Prostate gland (tissue), 2 donors: ENCODE measurements around the gene SH3PXD2A. TPM values are rescaled to one million over a fixed set of nuclear protein-coding genes. Genes with fewer than 3 reads are reported as not detected.

Source experiments
- DNase-seq: peaks from one replicate; pipeline ENCODE4 v3.0.0-alpha.2; 2019; ENCODE audit warnings: low spot score
- H3K27ac ChIP-seq, 2 donors: fragments of 200-600 bp; sonication (generic); 2 replicates each; pipeline ENCODE4 v1.5.1; 2017 to 2019
- H3K27me3 ChIP-seq: fragments of 200-600 bp; sonication (generic); replicated peaks from 2 replicates; pipeline ENCODE4 v1.5.1; 2019; ENCODE audit not compliant: insufficient read depth
- H3K36me3 ChIP-seq, 2 donors: fragments of 200-600 bp; sonication (generic); 1 replicate in 1 of 2; 2 replicates in 1 of 2; pipeline versions ENCODE4 v1.5.1 to v1.8.1; 2017 to 2019
- H3K4me1 ChIP-seq: fragments of 200-600 bp; sonication (generic); replicated peaks from 2 replicates; pipeline ENCODE4 v1.5.1; 2019
- H3K4me3 ChIP-seq, 2 donors: fragments of 200-600 bp; sonication (generic); 2 replicates each; pipeline ENCODE4 v1.5.1; 2017 to 2019
- H3K9me3 ChIP-seq: fragments of 200-600 bp; sonication (generic); 2 replicates; pipeline ENCODE4 v1.5.1; 2017
- CTCF ChIP-seq, 4 experiments: fragments of 200-600 bp in 2 of 4; fragments of 450-650 bp in 2 of 4; sonication (generic) in 2 of 4; IDR thresholded peaks; 1 replicate in 3 of 4; 2 replicates in 1 of 4; pipeline ENCODE4 v1.5.1; 2016 to 2019; ENCODE audit warnings: antibody characterized with exemption in 4 of 4, mild to moderate bottlenecking in 2 of 4, moderate library complexity in 2 of 4
- POLR2A ChIP-seq: fragments of 450-650 bp; IDR thresholded peaks from one replicate; pipeline ENCODE4 v1.6.1; 2016; ENCODE audit warnings: antibody characterized with exemption, mild to moderate bottlenecking
- POLR2AphosphoS5 ChIP-seq: sonication (generic); formaldehyde crosslinking; IDR thresholded peaks from one replicate; pipeline ENCODE4 v1.6.1; 2017; ENCODE audit warnings: antibody characterized with exemption
- WGBS: methylation state at CpG from one replicate; pipeline ENCODE4 v1.1.5; 2018; 5-methylcytosine and 5-hydroxymethylcytosine counted together
- intact Hi-C: fragments of 100-400 bp; cut with DNase I; formaldehyde crosslinking; loops from one replicate; pipeline ENCODE4 v1.14.2; 2022
- total RNA-seq, 2 donors: library from RNA; depleted of rRNA; stranded (reverse); fragments of >200 nt; gene quantifications; one replicate each; pipeline ENCODE4 v1.1.0, GENCODE V29; 2016

Gene SH3PXD2A
- total RNA-seq, 2 donors from 2014 or later = 14.2 to 26.4 TPM

DNA sequence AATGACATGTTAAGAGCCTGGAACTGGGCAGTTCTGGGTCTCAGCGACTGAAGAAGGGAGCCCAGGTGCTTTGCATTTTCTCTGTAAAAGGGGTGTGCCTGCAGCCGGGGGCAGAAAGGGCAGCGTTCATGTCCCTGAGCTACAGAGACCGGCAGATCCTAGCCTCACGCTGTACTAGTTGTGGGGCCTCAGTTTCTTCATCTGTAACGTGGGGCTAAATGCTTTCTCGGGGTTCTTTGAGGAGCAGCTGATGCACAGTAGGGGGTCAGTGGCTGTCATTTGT, 282.2 kb downstream of the SH3PXD2A start:
- Histone ChIP-seq H3K27me3 (no peaks in the 10 kb centered on the region), H3K4me3 (no peak overlapping the region), H3K9me3 (no peaks in the 10 kb centered on the region), H3K27ac (no peak overlapping the region), H3K36me3 (no peaks in the 10 kb centered on the region), H3K4me1 (no peaks in the 10 kb centered on the region)
- intact Hi-C loops = no loop called here
- TF ChIP-seq POLR2AphosphoS5 = no peak
- no peak for TF ChIP-seq CTCF (IDR thresholded peaks at IDR 0.05)
- TF ChIP-seq POLR2A = no peak
- DNase-seq = no peak
- WGBS = 63% methylated on average over 7 of the region's 7 CpGs

- Histone ChIP-seq H3K27me3 (no peaks in the 10 kb centered on the region), H3K27ac (no peak overlapping the region), H3K36me3 (no peaks in the 10 kb centered on the region), H3K4me3 (no peak overlapping the region), H3K4me1 (no peaks in the 10 kb centered on the region), H3K9me3 (no peaks in the 10 kb centered on the region)
- 88% methylated on average over 10 of the region's 10 CpGs for WGBS
- intact Hi-C loops = no loop called here
- DNase-seq = no peak
- TF ChIP-seq POLR2AphosphoS5 (peak; percentile 29), CTCF (IDR thresholded peaks at IDR 0.05) (no peak)
Observed at GRCh38 chr10:103572347-103573204, 282.8 kb downstream of the SH3PXD2A start.

- no peak for DNase-seq
- WGBS = 92% methylated on average over 18 of the region's 18 CpGs
- H3K9me3 ChIP-seq = no peaks in the 10 kb centered on the region
- H3K4me3 ChIP-seq = no peak overlapping the region
- no peaks in the 10 kb centered on the region for H3K27me3 ChIP-seq
- no peaks in the 10 kb centered on the region for H3K36me3 ChIP-seq
- H3K4me1 ChIP-seq = no peaks in the 10 kb centered on the region
- intact Hi-C loops = no loop called here
- H3K27ac ChIP-seq = no peak overlapping the region
- TF ChIP-seq CTCF (IDR thresholded peaks at IDR 0.05) = no peak
- TF ChIP-seq POLR2A = no peak
- TF ChIP-seq POLR2AphosphoS5 = no peak
Observed at GRCh38 chr10:103571656-103571975, 283.8 kb downstream of the SH3PXD2A start.

- H3K27me3 ChIP-seq = no peaks in the 10 kb centered on the region
- WGBS = 93% methylated on average over 20 of the region's 28 CpGs
- no peaks in the 10 kb centered on the region for H3K9me3 ChIP-seq
- TF ChIP-seq POLR2AphosphoS5 (no peak), CTCF (IDR thresholded peaks at IDR 0.05) (no peak), POLR2A (no peak)
- DNase-seq = no peak
- H3K27ac ChIP-seq = no peak overlapping the region
- H3K4me3 ChIP-seq = no peak overlapping the region
- intact Hi-C loops = no loop called here
- no peaks in the 10 kb centered on the region for H3K4me1 ChIP-seq
- no peaks in the 10 kb centered on the region for H3K36me3 ChIP-seq
Observed at GRCh38 chr10:103570844-103571655, 284.3 kb downstream of the SH3PXD2A start.
